Measurements from ENCODE around the gene MECP2. TPM values are rescaled to one million over a fixed set of nuclear protein-coding genes. Genes with fewer than 3 reads are reported as not detected.

The MECP2 gene
- total RNA-seq, 6 experiments from 2014 or later: 14.1 to 18.4 (median 16.0) TPM

GRCh38 chrX:154037754-154038153 is 59.8 kb downstream of the MECP2 start:
- Histone ChIP-seq H3K9me3 (no peaks in the 10 kb centered on the region), H3K4me3 (no peak overlapping the region), H3K4me1 (peaks cover 0 to 4% (median 0%) of the 10 kb centered on the region in 4 donors), H3K27me3 (no peaks in the 10 kb centered on the region), H3K36me3 (peaks cover 0 to 2% (median 0%) of the 10 kb centered on the region in 4 donors), H3K27ac (no peak overlapping the region)
- intact Hi-C loops (cut with DNase I): no loop called here
- ATAC-seq (peak; percentile 50 to 75 (median 62)), DNase-seq (no peak)
- TF ChIP-seq CTCF (IDR thresholded peaks at IDR 0.05): no peak
- no peak for TF ChIP-seq POLR2A (IDR thresholded peaks at IDR 0.05)
- WGBS (ENCODE audit: insufficient coverage, low coverage, low lambda C conversion rate, missing lambda C conversion rate): 36% methylated on average over 5 of the region's 5 CpGs

GRCh38 chrX:154036513-154036912 is 61.0 kb downstream of the MECP2 start:
- Histone ChIP-seq H3K4me1 (peaks cover 0 to 4% (median 0%) of the 10 kb centered on the region in 4 donors), H3K27me3 (no peaks in the 10 kb centered on the region), H3K27ac (no peak overlapping the region), H3K36me3 (peaks cover 0 to 5% (median 1%) of the 10 kb centered on the region in 4 donors), H3K4me3 (no peak overlapping the region), H3K9me3 (no peaks in the 10 kb centered on the region)
- TF ChIP-seq CTCF (IDR thresholded peaks at IDR 0.05): no peak
- no peak for TF ChIP-seq POLR2A (IDR thresholded peaks at IDR 0.05)
- DNase-seq (no peak), ATAC-seq (no peak)
- intact Hi-C loops (cut with DNase I): no loop called here
- WGBS (ENCODE audit: insufficient coverage, low coverage, low lambda C conversion rate, missing lambda C conversion rate): 71% methylated on average over 8 of the region's 8 CpGs

- TF ChIP-seq CTCF (IDR thresholded peaks at IDR 0.05): no peak
- TF ChIP-seq POLR2A (IDR thresholded peaks at IDR 0.05): no peak
- no peaks in the 10 kb centered on the region for H3K9me3 ChIP-seq
- no peak for DNase-seq
- no peak for ATAC-seq
- WGBS (ENCODE audit: insufficient coverage, low coverage, low lambda C conversion rate, missing lambda C conversion rate): 74% methylated on average over 2 of the region's 2 CpGs
- no peak overlapping the region for H3K4me3 ChIP-seq
- intact Hi-C loops (cut with DNase I): no loop called here
- peaks cover 0 to 7% (median 0%) of the 10 kb centered on the region in 4 donors for H3K4me1 ChIP-seq
- no peaks in the 10 kb centered on the region for H3K27me3 ChIP-seq
- H3K27ac ChIP-seq: no peak overlapping the region
- peaks cover 0 to 7% (median 1%) of the 10 kb centered on the region in 4 donors for H3K36me3 ChIP-seq
Observed at GRCh38 chrX:154033848-154034247, 63.7 kb downstream of the MECP2 start.

GRCh38 chrX:154032653-154033052 is 64.9 kb downstream of the MECP2 start:
- intact Hi-C loops (cut with DNase I): no loop called here
- 45% methylated on average over 4 of the region's 9 CpGs for WGBS (ENCODE audit: insufficient coverage, low coverage, low lambda C conversion rate, missing lambda C conversion rate)
- DNase-seq: no peak
- H3K4me1 ChIP-seq: peaks cover 0 to 4% (median 0%) of the 10 kb centered on the region in 4 donors
- no peak overlapping the region for H3K4me3 ChIP-seq
- TF ChIP-seq POLR2A (IDR thresholded peaks at IDR 0.05) (no peak), CTCF (IDR thresholded peaks at IDR 0.05) (no peak)
- no peaks in the 10 kb centered on the region for H3K9me3 ChIP-seq
- no peak overlapping the region for H3K27ac ChIP-seq
- no peaks in the 10 kb centered on the region for H3K27me3 ChIP-seq
- H3K36me3 ChIP-seq: peaks cover 0 to 7% (median 1%) of the 10 kb centered on the region in 4 donors
- no peak for ATAC-seq

GRCh38 chrX:154032160-154032559 is 65.4 kb downstream of the MECP2 start:
- Histone ChIP-seq H3K36me3 (peaks cover 0 to 7% (median 1%) of the 10 kb centered on the region in 4 donors), H3K4me3 (no peak overlapping the region), H3K4me1 (peaks cover 0 to 4% (median 0%) of the 10 kb centered on the region in 4 donors), H3K27ac (no peak overlapping the region), H3K9me3 (no peaks in the 10 kb centered on the region), H3K27me3 (no peaks in the 10 kb centered on the region)
- WGBS (ENCODE audit: insufficient coverage, low coverage, low lambda C conversion rate, missing lambda C conversion rate): 83% methylated on average over 2 of the region's 11 CpGs
- TF ChIP-seq POLR2A (IDR thresholded peaks at IDR 0.05) (no peak), CTCF (IDR thresholded peaks at IDR 0.05) (no peak)
- intact Hi-C loops (cut with DNase I): no loop called here
- DNase-seq: no peak
- no peak for ATAC-seq

All from right lobe of liver (tissue), 6 donors.